GM21367 (cell line): ENCODE data around the gene SFI1.

Source experiments
- ATAC-seq: cut with Tn5 transposase; IDR thresholded peaks from one replicate; pipeline ENCODE4 v1.9.1; 2021; ENCODE audit not compliant: unreplicated experiment

Gene SFI1

DNA sequence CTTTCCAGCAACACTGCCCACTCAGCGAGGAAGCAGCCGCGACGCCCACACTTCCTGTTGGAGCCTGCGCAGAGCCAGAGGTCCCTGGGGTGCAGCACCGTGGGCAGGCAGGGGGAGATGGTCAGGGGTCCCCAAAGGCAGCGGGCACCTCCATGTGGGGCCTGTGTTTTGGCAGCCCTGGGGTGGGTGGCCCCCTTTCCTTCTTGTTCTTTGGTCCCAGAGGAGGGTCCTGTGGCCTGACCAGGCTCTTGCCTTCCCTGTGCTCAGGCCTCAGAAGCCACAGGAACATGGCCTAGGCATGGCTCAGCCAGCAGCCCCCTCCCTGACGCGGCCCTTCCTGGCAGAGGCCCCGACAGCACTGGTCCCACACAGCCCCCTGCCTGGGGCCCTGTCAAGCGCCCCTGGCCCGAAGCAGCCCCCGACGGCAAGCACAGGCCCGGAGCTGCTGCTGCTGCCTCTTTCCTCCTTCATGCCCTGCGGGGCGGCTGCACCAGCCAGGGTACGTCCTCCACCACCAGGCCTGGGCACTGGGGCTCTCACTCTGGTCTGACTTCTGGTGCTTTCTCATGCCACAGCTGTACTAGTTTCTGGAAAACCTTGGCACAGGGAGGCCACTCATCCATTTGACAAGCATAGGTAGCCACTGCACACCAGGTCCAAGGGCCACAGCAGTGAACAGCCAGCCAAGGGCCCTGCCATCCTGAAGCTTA lies 118.6 kb downstream of the SFI1 start:
- no peak for ATAC-seq

DNA sequence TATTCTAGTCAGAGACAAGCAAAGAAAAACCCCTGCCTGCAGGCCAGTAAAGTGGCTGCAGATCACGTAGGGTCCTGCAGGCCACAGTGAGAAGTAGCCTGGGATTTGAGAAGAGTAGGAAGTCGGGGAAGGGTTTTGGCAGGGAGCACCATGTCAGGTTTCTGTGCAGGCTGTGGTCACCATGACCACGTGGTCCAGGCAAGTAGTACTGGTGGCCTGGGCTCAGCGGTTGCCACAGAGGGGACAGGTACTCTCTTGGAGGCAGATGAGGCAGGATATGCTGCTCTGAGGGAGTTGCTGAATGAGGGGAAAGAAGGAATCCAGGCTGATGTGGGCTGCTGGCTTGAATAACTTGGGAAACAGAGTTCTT lies 119.1 kb downstream of the SFI1 start:
- no peak for ATAC-seq

DNA sequence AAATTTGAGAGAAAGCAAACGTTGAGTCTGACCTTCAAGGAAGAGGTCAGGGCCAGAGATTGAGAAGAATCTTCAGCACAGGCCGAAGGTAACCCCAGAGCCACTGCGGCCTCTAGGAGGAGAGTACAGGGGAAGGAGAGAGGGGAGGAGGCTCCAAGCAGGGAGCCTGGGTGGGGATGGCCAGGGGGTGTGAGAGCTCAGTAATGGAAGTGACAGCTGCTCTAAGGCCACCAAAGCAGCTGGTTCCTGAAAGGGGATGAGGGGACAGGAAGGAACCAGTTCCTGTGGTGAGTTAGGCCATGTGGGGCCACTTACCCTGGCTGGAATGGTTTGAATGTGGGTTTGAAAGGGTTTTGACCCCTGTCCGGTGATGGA lies 119.6 kb downstream of the SFI1 start:
- ATAC-seq = no peak

DNA sequence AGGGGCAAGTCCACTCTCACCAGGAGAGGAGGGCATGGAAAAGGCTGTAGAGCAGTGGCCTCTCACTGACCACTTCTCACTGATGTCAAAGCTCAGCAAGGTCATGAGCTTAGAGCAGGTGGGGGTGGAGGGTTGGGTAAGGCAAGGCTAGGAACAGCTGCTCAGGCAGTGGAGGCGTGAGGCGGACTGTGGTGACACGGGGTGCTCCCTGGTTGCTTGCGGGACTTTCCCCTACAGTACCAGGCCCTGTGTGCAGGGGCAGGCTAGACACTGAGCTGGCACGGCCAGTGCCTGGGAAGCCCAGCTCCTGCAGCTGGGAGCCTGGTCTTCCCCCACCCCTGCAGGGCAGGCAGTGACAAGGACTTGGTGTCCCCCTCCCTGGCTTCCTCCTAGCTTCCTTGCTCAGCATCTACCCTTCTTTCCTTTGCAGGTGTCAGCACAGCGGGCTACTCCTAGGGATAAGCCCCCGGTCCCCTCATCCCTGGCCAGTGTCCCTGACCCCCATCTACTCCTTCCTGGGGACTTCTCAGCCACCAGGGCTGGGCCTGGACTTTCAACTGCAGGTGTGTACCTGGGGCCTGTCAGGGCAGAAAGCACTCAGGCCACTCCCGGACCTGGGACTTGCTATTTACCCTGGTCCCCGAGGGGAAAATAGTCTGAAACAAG lies 120.1 kb downstream of the SFI1 start:
- no peak for ATAC-seq

DNA sequence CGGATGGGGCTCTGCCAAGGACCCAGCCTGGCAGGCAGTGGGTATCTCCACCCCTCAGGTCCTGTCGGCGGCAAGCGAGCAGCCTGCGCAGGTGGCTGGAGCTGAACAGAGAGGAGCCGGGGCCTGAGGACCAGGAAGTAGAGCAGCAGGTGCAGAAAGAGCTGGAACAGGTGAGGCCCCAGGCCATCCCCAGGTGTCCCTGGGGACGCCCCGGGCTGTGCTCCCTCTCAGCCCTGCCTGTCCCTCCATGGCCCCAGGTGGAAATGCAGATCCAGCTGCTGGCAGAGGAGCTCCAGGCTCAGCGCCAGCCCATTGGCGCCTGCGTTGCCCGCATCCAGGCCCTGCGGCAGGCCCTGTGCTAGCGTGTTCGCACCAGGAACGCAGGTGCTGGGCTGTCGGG lies 121.7 kb downstream of the SFI1 start:
- no peak for ATAC-seq

DNA sequence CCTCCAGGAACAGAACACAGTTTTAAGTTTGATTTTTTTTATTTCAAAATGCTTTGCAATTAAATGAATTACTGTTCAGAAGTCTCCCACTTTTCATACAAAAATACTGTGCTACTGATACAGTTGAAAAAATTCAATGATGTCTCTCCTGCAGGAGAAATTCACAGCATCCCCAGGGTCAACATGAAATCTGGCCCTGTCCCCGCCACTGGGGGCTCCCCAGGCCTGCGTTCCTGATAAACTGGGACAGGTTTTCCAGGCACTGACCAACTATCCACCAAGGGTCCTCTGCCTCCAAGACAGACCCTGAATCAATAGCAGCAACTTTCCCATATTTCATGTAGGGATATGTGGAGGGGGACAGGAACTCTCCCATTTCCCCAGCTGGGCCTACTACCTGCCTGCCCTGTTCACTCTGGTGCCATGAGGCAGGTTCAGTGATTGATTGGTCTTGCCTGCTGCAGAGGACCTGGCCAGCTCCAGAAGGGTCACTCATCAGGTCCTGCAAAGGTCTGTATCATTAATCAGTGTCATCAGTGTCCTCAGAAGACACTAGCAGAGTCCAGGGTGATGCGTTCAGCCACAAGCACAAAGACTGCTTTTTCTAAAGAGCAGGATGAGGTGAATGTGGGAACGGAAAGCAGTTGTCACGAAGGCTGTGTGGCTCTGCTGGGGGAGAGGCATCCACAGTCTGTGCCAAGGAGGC lies 122.3 kb downstream of the SFI1 start:
- ATAC-seq = no peak

DNA sequence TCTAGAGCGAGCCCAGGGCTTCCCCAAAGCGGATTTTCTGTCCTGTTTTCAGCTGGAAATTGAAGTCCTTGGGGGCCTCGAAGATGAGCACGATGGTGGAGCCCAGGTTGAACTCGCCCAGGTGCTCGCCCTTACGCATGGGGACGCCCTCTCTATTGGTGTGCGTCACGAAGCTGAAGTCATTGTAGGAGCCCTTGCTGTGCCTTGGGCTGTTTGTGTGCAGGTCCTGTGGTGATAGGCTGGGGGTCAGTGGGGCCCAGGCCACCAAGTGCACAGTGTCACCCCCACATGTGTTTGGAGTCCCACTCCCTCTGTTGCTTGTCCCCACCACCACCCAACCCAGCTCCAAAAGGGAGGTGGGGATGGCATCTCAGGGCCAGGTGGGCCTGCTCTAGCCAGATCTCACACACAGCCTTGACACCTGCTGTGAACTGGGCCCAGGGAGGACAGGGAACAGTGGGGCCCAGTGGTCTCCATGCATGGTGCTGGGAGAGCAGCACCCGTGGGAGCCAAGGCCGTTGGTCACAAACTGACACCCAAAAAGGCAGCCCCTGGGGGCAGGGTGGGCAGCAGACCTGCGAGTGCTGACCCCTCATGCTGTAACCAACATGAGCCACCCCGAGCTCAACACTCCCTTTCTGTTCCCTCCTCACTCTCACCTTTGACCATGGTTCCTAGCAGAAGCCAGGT lies 123.4 kb downstream of the SFI1 start:
- no peak for ATAC-seq

DNA sequence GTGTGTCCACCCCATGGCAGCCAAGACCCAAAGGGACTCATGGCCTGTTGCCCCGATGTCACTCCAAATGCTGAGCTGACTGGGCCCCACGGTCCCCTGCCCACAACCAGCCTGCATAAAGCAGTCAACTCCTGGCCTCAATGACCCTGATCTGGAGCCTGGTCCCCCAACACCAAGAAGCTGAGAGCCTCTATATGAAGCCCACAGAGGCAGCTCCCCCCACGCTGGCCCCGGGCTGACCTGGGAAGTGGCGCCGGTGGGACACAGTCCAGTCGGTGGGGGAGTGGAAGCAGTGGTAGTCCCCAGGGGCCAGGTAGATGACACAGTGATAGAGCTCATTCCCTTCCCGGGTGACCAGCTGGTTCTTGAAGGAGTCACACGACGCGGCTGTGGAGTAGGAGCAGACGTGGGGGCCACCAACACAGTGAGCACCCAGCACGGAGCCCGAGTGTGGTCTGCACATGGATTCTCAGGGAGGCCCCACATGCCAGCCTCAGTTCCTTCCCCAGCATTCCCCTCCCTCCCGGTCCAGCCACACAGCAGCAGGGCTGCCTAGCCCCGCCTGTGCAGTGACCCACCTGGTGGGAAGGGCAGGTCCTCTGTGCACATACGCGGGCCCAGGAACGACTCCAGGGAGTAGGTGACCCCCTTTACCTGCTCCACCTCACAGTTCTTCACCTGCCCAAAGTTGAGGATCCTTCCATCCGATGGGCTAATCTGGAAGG lies 124.6 kb downstream of the SFI1 start:
- no peak for ATAC-seq

DNA sequence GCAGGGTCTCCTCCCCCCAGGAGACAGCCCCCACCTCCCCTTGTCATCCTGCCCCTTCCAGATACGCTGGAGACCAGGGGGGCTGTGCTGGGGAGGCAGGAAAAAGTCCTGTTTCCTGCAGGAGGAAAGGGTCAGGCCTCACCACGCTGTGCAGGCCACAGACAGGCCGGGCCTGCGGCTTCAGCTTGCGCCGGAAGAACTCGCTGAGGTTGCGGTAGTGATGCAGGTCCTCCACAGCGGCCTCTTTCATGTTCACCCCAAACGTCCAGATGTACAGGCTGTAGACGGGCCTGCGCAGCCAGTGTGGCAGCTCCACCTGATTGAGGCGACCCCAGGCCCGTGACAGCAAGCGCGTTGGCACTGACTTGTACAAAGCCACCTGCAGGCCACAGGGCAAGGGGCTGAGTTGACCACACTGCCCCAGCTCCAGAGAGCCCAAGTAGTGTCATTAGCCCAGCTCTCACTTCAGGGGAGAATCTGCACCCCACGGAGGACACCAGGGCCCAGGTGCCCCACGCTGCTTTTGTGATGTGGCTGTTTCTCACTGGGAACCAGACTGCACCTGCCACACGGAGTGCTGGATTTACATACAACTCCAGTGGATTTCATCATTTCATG lies 125.3 kb downstream of the SFI1 start:
- ATAC-seq = no peak

DNA sequence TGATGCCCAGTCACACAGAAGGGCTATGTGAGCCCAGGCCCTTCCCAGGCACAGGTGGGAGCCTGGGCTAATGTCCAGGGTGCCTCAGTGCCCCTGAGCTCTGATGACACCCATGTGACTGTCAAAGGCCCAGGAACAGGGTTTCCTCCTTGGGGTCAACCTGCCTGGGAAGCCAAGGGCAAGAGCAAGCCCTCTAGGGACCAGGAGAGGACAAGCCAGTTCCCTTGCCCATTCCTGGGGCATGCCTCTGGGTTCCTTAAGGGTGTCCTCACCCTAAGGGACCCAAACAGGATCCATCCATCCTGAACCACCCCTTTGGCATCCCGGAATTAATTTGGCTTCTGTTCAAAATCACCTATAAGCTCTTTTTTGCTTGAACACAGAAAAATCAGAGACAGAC lies 126.6 kb downstream of the SFI1 start:
- ATAC-seq = no peak

DNA sequence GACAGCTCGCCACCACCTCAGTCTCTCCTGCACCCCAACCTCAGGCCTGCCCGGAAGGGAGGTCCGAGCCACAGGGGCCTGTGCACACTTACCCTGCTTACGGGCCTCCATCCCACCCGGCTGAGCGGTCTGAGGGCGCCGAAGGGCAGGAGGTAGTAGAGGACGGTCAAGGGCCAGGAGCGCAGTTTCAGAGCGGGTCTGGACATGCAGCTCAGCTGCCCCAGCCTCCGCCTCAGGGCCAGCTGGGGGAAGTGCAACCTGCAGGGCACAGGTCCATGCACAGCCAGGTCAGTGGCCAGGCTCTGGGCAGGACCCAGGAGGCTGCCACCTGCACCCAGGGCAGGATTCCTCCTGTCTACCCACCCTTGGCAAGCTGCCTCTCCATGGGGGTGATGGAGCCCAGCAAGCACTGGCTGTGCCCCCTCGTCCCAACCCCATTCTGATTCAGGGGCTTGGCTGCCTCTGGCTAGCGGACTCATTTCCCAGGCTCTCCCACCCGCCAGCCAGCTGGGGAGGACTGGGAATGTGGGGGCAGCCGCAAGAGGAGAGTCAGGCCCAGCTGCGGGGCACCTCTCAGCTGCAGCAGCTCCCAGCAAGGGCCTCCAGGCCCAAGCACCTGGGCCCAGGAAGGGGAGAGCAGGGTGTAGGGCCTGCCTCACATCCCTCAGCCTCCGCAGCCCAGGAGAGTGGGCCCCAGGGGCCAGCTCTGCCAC lies 127.4 kb downstream of the SFI1 start:
- no peak for ATAC-seq

DNA sequence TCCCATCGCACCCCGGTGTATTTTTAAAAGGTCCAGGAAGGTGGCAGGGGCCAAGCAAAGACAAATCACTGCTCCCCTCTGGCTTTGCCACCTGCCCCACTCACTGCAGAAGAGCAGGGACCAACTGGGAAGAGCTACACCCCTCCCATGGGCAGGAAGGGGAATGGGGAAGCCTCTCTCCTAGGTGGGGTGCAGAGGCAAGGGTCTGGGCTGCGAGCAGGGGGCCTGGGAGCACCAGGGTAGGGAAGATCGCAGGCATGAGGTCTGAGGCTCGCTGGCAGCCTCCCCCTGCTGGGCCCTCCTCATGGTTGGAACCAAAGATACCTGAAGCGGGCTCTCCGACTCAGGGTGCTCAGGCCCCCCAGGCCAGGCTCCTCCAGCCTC lies 128.9 kb downstream of the SFI1 start:
- no peak for ATAC-seq

DNA sequence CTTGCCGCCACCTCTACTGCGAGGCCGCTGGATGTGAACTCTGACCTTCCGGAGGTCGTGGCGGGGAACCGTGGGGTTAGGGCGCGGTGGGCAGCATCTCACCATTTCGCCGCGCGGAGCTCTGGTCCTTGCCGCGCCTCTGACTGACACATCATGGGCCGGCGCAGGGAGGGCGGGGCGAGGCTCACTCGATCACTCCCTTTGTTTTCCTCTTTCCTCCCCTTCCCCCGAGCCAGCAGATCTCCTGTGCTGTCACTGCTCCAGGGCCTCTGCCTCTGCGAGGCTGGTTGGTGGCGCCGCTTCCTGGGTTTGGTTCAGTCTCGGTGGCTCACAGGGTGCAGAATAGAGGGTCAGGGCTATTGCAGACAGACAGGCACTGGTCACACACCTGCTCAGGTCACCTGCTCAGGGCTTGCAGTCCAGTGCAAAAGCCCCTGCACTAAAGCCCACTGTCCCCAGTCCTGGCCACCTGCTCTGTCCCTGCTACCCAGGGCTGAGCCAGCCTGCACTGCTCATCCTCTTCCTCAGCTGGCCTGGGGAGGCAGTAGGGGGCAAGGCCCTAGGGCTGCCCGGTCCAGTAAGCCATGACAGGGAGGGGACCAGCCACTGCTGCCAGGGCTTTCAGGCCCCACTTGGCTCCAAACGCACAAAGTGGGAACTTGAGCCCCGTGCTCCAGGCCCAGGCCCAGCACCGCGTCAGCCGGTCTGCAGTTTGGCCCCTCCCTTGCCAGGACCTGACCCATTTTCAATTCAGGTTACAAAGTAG lies 129.5 kb downstream of the SFI1 start:
- ATAC-seq = no peak

DNA sequence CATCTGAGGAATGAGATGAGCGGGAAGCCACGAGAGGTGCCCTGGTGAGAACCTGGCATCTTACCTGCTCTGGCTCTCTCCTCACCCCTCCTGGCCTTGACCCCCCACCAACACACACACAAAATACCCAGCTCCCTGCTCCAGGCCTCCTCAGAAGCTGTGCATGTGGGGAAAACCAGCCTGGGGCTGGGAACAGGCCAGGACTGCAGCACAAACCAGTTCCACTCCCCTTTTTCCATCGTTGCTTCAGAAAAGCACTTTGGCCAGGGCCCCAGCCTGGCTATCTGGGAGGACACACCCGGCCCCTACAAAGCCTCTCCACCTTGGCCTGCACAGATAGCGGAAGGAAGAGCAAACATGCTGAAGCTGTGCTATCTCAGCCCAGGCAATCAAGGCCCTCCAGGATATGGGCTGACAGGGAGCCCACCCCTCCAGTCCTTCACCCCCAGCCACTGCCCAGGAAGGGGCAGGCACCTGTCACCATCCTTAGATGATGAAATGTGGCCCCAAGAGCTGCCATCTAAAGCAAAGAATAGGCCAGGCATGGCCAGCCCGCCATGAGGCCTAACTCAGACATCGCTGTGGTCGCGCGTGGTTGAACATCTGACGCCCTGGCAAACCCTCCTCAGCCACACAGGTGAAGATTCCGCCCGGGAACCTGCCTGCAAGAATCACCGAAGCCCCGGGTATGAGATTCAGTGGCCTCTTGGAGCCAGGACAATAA lies 130.3 kb downstream of the SFI1 start:
- no peak for ATAC-seq

DNA sequence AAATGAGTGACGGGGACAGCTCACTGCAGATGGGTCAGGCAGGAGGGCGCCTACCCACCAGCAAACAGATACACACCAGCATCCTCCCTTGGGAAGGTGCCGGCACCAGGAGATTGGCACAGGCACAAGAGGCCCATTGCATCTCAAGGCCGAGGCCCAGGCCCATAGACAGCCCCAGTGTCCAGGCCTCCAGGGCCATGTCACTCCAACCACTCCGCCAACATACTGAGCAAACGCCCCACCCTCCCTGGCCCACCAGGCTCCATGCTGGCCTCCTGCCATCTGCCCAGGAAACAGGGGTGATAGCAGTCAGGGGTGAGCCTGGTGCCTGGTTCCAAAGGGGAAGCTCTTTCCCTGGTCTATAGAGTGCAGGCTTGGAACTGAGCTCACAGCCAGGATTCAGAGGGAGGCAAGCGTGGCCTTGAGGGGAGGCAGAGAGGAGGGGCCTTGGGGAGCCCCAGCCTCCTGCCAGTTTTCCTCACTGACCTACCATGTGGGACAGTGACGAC lies 130.9 kb downstream of the SFI1 start:
- no peak for ATAC-seq

DNA sequence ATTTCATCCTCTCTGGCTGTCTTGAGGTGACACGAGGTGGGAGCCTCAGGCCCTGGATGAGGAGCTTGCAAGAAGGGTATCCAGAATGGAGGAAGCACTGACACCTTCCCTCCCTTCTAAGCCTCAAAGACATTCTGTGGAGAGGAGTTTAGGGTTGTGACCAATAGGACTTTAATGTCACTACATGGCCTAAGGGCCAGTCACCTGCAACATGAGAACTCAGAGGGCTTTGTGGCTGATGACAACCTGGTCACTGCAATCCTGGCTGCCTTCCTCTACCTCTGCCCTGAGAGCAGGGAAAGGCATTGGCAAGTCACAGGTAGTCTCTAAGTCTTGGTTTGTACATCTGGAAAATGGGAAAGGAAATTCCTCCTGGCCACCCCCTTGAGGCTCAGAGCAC lies 132.0 kb downstream of the SFI1 start:
- ATAC-seq = no peak

DNA sequence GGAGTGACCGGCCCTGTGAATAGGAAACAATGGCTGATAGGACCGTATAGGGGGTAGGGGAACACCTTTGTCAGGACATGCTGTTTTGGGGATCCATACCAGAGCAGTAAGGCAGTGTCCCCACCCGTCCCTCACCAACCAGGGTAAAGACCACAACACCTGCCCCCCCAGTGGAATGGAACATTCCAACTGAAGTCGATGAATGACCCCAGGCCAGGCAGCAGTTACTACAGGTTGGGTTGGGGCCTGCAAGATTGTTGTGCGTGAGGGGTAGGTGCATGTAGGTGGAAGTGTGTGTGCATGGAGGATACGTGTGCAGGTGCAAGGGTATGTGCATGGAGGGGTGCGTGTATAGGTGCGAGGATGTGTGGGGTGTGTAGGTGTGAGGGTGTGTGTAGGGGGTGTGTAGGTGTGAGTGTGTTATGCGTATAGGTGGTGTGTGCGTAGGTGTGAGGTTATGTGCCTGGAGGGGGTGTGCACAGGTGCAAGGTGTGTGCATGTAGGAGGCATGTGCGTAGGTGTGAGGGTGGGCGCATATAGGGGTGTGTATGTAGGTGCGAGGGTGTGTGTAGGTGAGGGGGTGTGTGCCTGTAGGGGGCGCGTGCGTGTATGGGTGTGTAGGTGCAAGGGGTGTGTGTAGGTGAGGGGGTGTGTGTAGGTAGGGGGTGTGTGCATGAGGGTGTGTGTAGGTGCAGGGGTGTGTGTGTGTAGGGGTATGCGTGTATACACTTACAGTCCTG lies 132.8 kb downstream of the SFI1 start:
- no peak for ATAC-seq

DNA sequence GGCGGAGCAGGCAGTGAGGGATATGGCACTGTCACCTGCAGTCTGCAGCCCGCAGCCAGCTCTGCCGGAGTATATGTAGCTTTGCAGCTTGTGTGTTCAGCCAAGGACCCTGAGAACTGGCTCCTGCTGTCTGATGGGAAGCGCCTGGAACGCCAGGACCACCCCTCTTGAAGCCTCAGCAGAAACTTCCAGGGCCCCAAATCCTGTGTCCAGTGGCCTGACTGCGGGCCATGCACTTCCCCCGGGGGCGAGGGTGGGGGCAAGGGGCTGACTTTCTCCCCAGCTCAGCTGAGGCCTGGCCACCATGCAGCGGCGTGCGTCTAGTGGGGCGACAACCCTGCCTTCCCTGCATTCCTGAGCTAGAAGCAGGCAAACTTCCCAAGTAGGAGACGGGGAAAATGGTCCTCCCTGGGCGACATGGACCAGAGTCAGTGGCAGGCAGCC lies 133.4 kb downstream of the SFI1 start:
- no peak for ATAC-seq
